ENCODE results near the gene KIN. TPM values are rescaled to one million over a fixed set of nuclear protein-coding genes. Genes with fewer than 3 reads are reported as not detected.

KIN gene
- total RNA-seq, 1 donor from 2014 or later, result 13.7 TPM

GRCh38 chr10:7701158-7701742 lies 86.5 kb downstream of the KIN start:
- H3K4me1 ChIP-seq, result no peaks in the 10 kb centered on the region
- no peak for DNase-seq
- intact Hi-C loops (cut with DNase I), result no loop called here
- ATAC-seq, result no peak
- H3K27ac ChIP-seq, result no peak overlapping the region
- no peaks in the 10 kb centered on the region for H3K9me3 ChIP-seq
- TF ChIP-seq, protein P1, sequence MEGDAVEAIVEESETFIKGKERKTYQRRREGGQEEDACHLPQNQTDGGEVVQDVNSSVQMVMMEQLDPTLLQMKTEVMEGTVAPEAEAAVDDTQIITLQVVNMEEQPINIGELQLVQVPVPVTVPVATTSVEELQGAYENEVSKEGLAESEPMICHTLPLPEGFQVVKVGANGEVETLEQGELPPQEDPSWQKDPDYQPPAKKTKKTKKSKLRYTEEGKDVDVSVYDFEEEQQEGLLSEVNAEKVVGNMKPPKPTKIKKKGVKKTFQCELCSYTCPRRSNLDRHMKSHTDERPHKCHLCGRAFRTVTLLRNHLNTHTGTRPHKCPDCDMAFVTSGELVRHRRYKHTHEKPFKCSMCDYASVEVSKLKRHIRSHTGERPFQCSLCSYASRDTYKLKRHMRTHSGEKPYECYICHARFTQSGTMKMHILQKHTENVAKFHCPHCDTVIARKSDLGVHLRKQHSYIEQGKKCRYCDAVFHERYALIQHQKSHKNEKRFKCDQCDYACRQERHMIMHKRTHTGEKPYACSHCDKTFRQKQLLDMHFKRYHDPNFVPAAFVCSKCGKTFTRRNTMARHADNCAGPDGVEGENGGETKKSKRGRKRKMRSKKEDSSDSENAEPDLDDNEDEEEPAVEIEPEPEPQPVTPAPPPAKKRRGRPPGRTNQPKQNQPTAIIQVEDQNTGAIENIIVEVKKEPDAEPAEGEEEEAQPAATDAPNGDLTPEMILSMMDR (IDR thresholded peaks at IDR 0.05), result no peak
- H3K4me3 ChIP-seq, result no peak overlapping the region
- H3K27me3 ChIP-seq (ENCODE audit: low read depth), result peaks cover 7% of the 10 kb centered on the region
- H3K36me3 ChIP-seq, result no peaks in the 10 kb centered on the region

Other genes with a start within 250 kb of the KIN start
- 14.8 TPM for gene ITIH5, start 121.0 kb downstream of the KIN start, total RNA-seq
- gene ITIH2, start 84.7 kb downstream of the KIN start, total RNA-seq, result 0.32 TPM
- 183 TPM for gene ATP5F1C, start 184 bp upstream of the KIN start, total RNA-seq
- 10.8 TPM for gene TAF3, start 30.5 kb upstream of the KIN start, total RNA-seq

Data from lower lobe of right lung (tissue), 2 donors.